ENCODE measurements around the gene ZNF134. TPM values are rescaled to one million over a fixed set of nuclear protein-coding genes. Genes with fewer than 3 reads are reported as not detected.

ZNF134 gene
- total and polyA plus RNA-seq, 2 donors (not counting 3 experiments of a cell fraction or from before 2014, with no cell fraction given): 6.4 to 12.3 TPM

- ChIA-PET CTCF (interaction anchor here (1.4 kb wide), 1 partner anchor 15 kb away, joined by 4 read pairs; no protein-coding TSS in a partner anchor), POLR2A (no interaction called here)
- no TSS peak for BruUV-seq (replicated peaks)
- no peak overlapping the region for H3K27ac ChIP-seq (ENCODE audit: insufficient read depth, low read depth, low read length)
- dilution Hi-C loops (cut with MboI; ENCODE audit: extremely low pct_ligation_motif_present, low sequenced_read_pairs): no loop called here
- H2AFZ ChIP-seq (ENCODE audit: low read depth, low read length): no peak overlapping the region
- TF ChIP-seq GATA2 (IDR thresholded peaks at IDR 0.05; ENCODE audit: insufficient read depth, insufficient read length, low read depth, low read length) (no peak), POLR2AphosphoS5 (IDR thresholded peaks at IDR 0.05; ENCODE audit: insufficient read depth, low read depth, low read length) (no peak), FOS (IDR thresholded peaks at IDR 0.05; ENCODE audit: borderline replicate concordance, insufficient read depth, low read length) (no peak), MYC (IDR thresholded peaks at IDR 0.05; ENCODE audit: low read depth, low read length) (no peak), EZH2 (IDR thresholded peaks at IDR 0.05; ENCODE audit: borderline replicate concordance, low read depth, low read length, severe bottlenecking) (no peak), POLR2A (IDR thresholded peaks at IDR 0.05; ENCODE audit: low read depth, low read length) (no peak), JUN (IDR thresholded peaks at IDR 0.05; ENCODE audit: borderline replicate concordance, insufficient read depth, insufficient read length, low read depth) (no peak)
- TF ChIP-seq, protein P1, sequence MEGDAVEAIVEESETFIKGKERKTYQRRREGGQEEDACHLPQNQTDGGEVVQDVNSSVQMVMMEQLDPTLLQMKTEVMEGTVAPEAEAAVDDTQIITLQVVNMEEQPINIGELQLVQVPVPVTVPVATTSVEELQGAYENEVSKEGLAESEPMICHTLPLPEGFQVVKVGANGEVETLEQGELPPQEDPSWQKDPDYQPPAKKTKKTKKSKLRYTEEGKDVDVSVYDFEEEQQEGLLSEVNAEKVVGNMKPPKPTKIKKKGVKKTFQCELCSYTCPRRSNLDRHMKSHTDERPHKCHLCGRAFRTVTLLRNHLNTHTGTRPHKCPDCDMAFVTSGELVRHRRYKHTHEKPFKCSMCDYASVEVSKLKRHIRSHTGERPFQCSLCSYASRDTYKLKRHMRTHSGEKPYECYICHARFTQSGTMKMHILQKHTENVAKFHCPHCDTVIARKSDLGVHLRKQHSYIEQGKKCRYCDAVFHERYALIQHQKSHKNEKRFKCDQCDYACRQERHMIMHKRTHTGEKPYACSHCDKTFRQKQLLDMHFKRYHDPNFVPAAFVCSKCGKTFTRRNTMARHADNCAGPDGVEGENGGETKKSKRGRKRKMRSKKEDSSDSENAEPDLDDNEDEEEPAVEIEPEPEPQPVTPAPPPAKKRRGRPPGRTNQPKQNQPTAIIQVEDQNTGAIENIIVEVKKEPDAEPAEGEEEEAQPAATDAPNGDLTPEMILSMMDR (IDR thresholded peaks at IDR 0.05; ENCODE audit: extremely low read depth in 1 of 2, insufficient read depth in 1 of 2, low read depth in 1 of 2, low read length in 2 of 2): no peak
- TF ChIP-seq, protein P2, sequence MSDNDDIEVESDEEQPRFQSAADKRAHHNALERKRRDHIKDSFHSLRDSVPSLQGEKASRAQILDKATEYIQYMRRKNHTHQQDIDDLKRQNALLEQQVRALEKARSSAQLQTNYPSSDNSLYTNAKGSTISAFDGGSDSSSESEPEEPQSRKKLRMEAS (IDR thresholded peaks at IDR 0.05; ENCODE audit: insufficient read depth, insufficient read length): no peak
- H3K4me1 ChIP-seq (ENCODE audit: control insufficient read depth, extremely low read depth, insufficient read depth, low read length): no peaks in the 10 kb centered on the region
- H3K9me3 ChIP-seq (replicated peaks; ENCODE audit: control insufficient read depth, insufficient read depth, low read length): no peaks in the 10 kb centered on the region
- no peaks in the 10 kb centered on the region for H3K27me3 ChIP-seq (ENCODE audit: control insufficient read depth in 2 of 2, insufficient read depth in 2 of 2, low read length in 2 of 2)
- H3K4me2 ChIP-seq (ENCODE audit: insufficient read depth, low read length): no peak overlapping the region
- no peaks in the 10 kb centered on the region for H4K20me1 ChIP-seq (replicated peaks; ENCODE audit: control insufficient read depth, extremely low read depth, insufficient read depth, low read length)
- intact Hi-C loops (cut with micrococcal nuclease): no loop called here
- H3K9me1 ChIP-seq (replicated peaks; ENCODE audit: control insufficient read depth, extremely low read depth, insufficient read depth, low read length): no peaks in the 10 kb centered on the region
- H3K4me3 ChIP-seq (replicated peaks in 1 of 3; ENCODE audit: insufficient read depth in 1 of 3, low read depth in 1 of 3, low read length in 3 of 3): no peak overlapping the region
- no peak for DNase-seq (ENCODE audit: low read depth, low spot score)
- FAIRE-seq: no peak
- H3K9ac ChIP-seq (replicated peaks; ENCODE audit: extremely low read depth, insufficient read depth, low read length): no peak overlapping the region
- H3K36me3 ChIP-seq (ENCODE audit: control insufficient read depth in 2 of 2, extremely low read depth in 1 of 2, insufficient read depth in 2 of 2, low read length in 2 of 2): no peaks in the 10 kb centered on the region
- no peaks in the 10 kb centered on the region for H3K79me2 ChIP-seq (ENCODE audit: control insufficient read depth, insufficient read depth, low read length)
Measured at GRCh38 chr19:57671124-57671895, 57.3 kb downstream of the ZNF134 start.
